ENCODE measurements around the gene TET2.

- TF ChIP-seq CTCF (IDR thresholded peaks at IDR 0.05) (no peak), POLR2AphosphoS5 (IDR thresholded peaks at IDR 0.05) (no peak), POLR2A (IDR thresholded peaks at IDR 0.05; ENCODE audit: low read depth) (no peak)
These were observed 24.3 kb upstream of the TET2 start for GRCh38 chr4:105122350-105122749.
